Measurements from ENCODE around the gene GLT1D1.

GLT1D1 gene

GRCh38 chr12:129009833-129010622 lies 156.8 kb downstream of the GLT1D1 start:
- DNase-seq = no peak

DNA sequence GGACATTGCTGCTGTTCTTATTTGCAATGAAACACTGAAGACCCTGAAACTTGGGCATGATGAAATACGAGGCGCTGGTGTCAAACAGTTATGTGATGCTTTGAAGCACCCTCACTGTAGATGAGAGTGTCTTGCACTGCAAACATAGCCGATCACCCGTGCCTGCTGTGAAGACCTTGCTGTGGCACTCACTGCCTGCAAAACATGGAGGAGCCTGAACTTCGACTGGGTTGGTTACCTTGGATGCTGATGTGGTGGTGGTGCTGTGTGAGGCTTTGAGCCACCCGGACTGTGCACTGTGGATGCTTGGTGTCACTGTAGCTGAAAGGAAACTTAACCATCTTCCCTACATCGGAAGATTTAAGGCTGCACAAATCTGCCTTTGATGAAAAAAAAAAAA lies 162.9 kb downstream of the GLT1D1 start:
- DNase-seq = no peak

- no peak for DNase-seq
Observed at GRCh38 chr12:129025055-129025454, 171.8 kb downstream of the GLT1D1 start.

GRCh38 chr12:129028844-129029243 lies 175.6 kb downstream of the GLT1D1 start:
- DNase-seq = no peak
